H1 (cell line): Measurements from ENCODE around the gene ECT2L. TPM values are rescaled to one million over a fixed set of nuclear protein-coding genes. Genes with fewer than 3 reads are reported as not detected.

Experiments
- ASH2L ChIP-seq: fragments of 200-600, 300-600 bp; sonication (generic); IDR thresholded peaks from one replicate; pipeline ENCODE4 v1.7.1; 2017; ENCODE audit warnings: low read length
- CHD1 ChIP-seq: IDR thresholded peaks from 2 replicates; pipeline ENCODE4 v1.6.1; 2012; ENCODE audit warnings: low read depth, low read length, improper control_type of control experiment
- CHD2 ChIP-seq: IDR thresholded peaks from 2 replicates; pipeline ENCODE4 v1.6.1; 2012; ENCODE audit warnings: low read length, improper control_type of control experiment
- CHD7 ChIP-seq: fragments of 300-600 bp; sonication (generic); IDR thresholded peaks from 2 replicates; pipeline ENCODE4 v1.7.1; 2012; ENCODE audit warnings: low read length, moderate library complexity, mild to moderate bottlenecking, inconsistent platforms; ENCODE audit not compliant: insufficient replicate concordance
- EZH2 ChIP-seq: fragments of 200-600 bp; sonication (generic); IDR thresholded peaks from 2 replicates; pipeline ENCODE4 v1.7.1; 2012; ENCODE audit warnings: low read depth, mild to moderate bottlenecking, moderate library complexity, low read length, inconsistent platforms; ENCODE audit not compliant: severe bottlenecking
- KDM5A ChIP-seq: fragments of 200-600 bp; IDR thresholded peaks from 2 replicates; pipeline ENCODE4 v1.7.1; 2012; ENCODE audit warnings: mild to moderate bottlenecking, low read length, inconsistent platforms, mixed read lengths
- MAFK ChIP-seq: IDR thresholded peaks from 2 replicates; pipeline ENCODE4 v1.6.1; 2012; ENCODE audit warnings: low read depth, mild to moderate bottlenecking, improper control_type of control experiment, low read length
- NRF1 ChIP-seq: IDR thresholded peaks from 2 replicates; pipeline ENCODE4 v1.6.1; 2011; ENCODE audit warnings: mild to moderate bottlenecking, low read depth, low read length, improper control_type of control experiment
- RNF2 ChIP-seq: fragments of 200-900, 300-1000 bp; sonication (generic); IDR thresholded peaks from 2 replicates; pipeline ENCODE4 v1.7.1; 2016; ENCODE audit warnings: borderline replicate concordance, low read depth, mild to moderate bottlenecking, antibody characterized with exemption, low read length; ENCODE audit not compliant: poor library complexity, severe bottlenecking; ENCODE audit errors: missing control alignments
- SAP30 ChIP-seq: fragments of 300-600 bp; sonication (generic); IDR thresholded peaks from 2 replicates; pipeline ENCODE4 v1.7.1; 2012; ENCODE audit warnings: low read length, moderate library complexity, mild to moderate bottlenecking, inconsistent platforms; ENCODE audit not compliant: insufficient read depth, insufficient replicate concordance
- SIN3A ChIP-seq, 2 experiments: IDR thresholded peaks in 1 of 2; conservative IDR thresholded peaks in 1 of 2; 2 replicates each; pipeline ENCODE4 v1.6.1; 2011 to 2012; ENCODE audit warnings: low read length in 2 of 2, improper control_type of control experiment in 1 of 2, low read depth in 1 of 2, mild to moderate bottlenecking in 1 of 2
- polyA plus RNA-seq, 7 experiments: library from polyadenylated mRNA; depleted of rRNA in 3 of 7; stranded (reverse) in 5 of 7; unstranded in 2 of 7; fragments of >200 nt in 5 of 7; fragments of 200-250 nt in 2 of 7; gene quantifications; 1 replicate in 5 of 7; 2 replicates in 1 of 7; 4 replicates in 1 of 7; pipeline versions ENCODE4 v1.2.1 to v1.2.3, GENCODE V29; 2011 to 2013; ENCODE audit warnings: missing spikeins in 2 of 7, mixed read lengths in 2 of 7
- total RNA-seq: library from RNA; stranded (reverse); fragmentation: NEBNext Ultra II Directional; extraction: Animal tissue kit (Norgen Biotek cat#: 25700); gene quantifications from 2 replicates; pipeline ENCODE4 v1.2.1, GENCODE V29; 2021

Gene ECT2L
- total and polyA plus RNA-seq, 2 of the 8 experiments (the other 6 are each of a cell fraction or from before 2014, with no cell fraction given) = not detected

DNA sequence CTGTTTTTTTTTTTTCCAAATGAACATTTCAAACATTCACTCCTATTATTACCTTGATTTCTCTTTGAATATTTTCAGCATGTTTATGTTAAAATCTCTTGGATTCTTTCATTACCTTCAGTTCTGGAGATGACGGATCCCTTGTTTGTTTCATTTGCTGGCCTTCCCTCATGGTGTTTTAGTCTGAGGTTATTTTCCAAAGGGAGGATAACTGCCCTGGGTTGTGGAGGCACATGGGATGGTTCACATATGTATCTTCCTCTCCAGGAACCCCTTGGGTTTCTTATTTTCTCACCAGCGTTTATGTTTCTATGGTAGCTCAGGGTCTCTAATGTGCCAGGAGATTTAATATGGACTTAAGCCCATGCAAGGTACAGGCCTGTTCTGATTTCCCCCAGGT is 36.3 kb downstream of the ECT2L start (continued):
- TF ChIP-seq CHD7 (no peak), KDM5A (no peak), EZH2 (no peak), CHD2 (no peak), MAFK (no peak), ASH2L (no peak), SIN3A (conservative IDR thresholded peaks at IDR 0.05 in 1 of 2, IDR thresholded peaks at IDR 0.05 in 1 of 2; ENCODE audit: low read depth in 1 of 2, low read length in 2 of 2) (no peak), SAP30 (no peak), NRF1 (no peak), RNF2 (no peak), CHD1 (no peak)
